ENCODE results near the gene TRHDE.

- no peak for TF ChIP-seq POLR2A (IDR thresholded peaks at IDR 0.05; ENCODE audit: extremely low read depth, insufficient read length)
- no peak for TF ChIP-seq CTCF (IDR thresholded peaks at IDR 0.05; ENCODE audit: low read depth, low read length)
- TF ChIP-seq MAX (IDR thresholded peaks at IDR 0.05; ENCODE audit: low read depth, low read length), result no peak
- TF ChIP-seq MYC (IDR thresholded peaks at IDR 0.05; ENCODE audit: low read depth, low read length), result no peak
Observed at GRCh38 chr12:72679147-72679757, 407.1 kb downstream of the TRHDE start.

Measured in NB4 (cell line).